OCI-LY1 (cell line): ENCODE results near the gene CACNA1B.

Experiments used
- EZH2 ChIP-seq: fragments of 200-600 bp; sonication (generic), shearing (Covaris generic); IDR thresholded peaks from 2 replicates; pipeline ENCODE4 v1.8.0; 2017; ENCODE audit warnings: borderline replicate concordance, mixed run types, mild to moderate bottlenecking, antibody characterized with exemption, low read length, moderate library complexity, mixed read lengths
- TF ChIP-seq, protein P1 (sequence below): fragments of 200-600 bp; sonication (generic), shearing (Covaris generic); IDR thresholded peaks from 2 replicates; pipeline ENCODE4 v1.5.1; 2017; ENCODE audit warnings: mild to moderate bottlenecking, antibody characterized with exemption, low read length, moderate library complexity, mixed read lengths

DNA sequence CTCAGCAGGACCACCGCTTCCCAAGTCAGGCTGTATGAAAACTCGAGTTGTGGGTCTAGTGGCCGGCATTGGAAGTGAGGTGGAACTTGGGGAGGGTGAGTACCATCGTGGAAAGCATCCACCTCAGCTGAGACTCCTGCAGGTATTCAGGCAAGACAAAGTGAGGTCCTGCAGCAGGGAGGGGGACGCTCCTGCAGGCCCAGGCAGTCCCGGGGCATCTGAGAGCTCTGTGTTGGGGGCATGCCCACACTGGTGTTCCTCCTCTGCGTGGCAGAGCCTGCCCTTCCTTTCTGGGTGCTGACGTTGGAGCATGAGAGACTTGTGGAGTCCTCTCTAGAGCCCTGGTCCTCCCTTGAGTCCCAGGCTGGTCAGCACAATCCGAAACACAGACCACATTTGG lies 187.7 kb downstream of the CACNA1B start:
- TF ChIP-seq, protein P1, sequence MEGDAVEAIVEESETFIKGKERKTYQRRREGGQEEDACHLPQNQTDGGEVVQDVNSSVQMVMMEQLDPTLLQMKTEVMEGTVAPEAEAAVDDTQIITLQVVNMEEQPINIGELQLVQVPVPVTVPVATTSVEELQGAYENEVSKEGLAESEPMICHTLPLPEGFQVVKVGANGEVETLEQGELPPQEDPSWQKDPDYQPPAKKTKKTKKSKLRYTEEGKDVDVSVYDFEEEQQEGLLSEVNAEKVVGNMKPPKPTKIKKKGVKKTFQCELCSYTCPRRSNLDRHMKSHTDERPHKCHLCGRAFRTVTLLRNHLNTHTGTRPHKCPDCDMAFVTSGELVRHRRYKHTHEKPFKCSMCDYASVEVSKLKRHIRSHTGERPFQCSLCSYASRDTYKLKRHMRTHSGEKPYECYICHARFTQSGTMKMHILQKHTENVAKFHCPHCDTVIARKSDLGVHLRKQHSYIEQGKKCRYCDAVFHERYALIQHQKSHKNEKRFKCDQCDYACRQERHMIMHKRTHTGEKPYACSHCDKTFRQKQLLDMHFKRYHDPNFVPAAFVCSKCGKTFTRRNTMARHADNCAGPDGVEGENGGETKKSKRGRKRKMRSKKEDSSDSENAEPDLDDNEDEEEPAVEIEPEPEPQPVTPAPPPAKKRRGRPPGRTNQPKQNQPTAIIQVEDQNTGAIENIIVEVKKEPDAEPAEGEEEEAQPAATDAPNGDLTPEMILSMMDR, result no peak
- no peak for TF ChIP-seq EZH2
